Uterus (tissue), 4 donors: Measurements from ENCODE around the gene MAD1L1. TPM values are rescaled to one million over a fixed set of nuclear protein-coding genes. Genes with fewer than 3 reads are reported as not detected.
"Not testable (repeated sequence)": the region's sequence is repeated elsewhere in the genome, so short reads cannot be mapped to it uniquely, and the experiment has no call there.

ENCODE experiments used
- DNase-seq, 2 donors: peaks; one replicate each; pipeline ENCODE4 v3.0.0-alpha.2; 2019 to 2020
- H3K27ac ChIP-seq, 2 donors: fragments of 200-600 bp; sonication (generic); 1 replicate in 1 of 2; 2 replicates in 1 of 2; pipeline ENCODE4 v1.5.1; 2016 to 2018
- H3K27me3 ChIP-seq, 2 donors: fragments of 200-600 bp; sonication (generic); one replicate each; pipeline ENCODE4 v1.5.1; 2018 to 2019; ENCODE audit warnings: control low read depth in 1 of 2
- H3K36me3 ChIP-seq, 2 donors: fragments of 200-600 bp; sonication (generic); one replicate each; pipeline ENCODE4 v1.5.1; 2019; ENCODE audit warnings: control low read depth in 1 of 2
- H3K4me1 ChIP-seq, 2 donors: fragments of 200-600 bp; sonication (generic); one replicate each; pipeline ENCODE4 v1.5.1; 2018 to 2019; ENCODE audit warnings: control low read depth in 1 of 2
- H3K4me3 ChIP-seq, 2 donors: fragments of 200-600 bp; sonication (generic); 1 replicate in 1 of 2; 2 replicates in 1 of 2; pipeline ENCODE4 v1.5.1; 2018 to 2019; ENCODE audit warnings: mild to moderate bottlenecking in 1 of 2
- H3K9me3 ChIP-seq, 2 donors: fragments of 200-600 bp; sonication (generic); one replicate each; pipeline ENCODE4 v1.5.1; 2019; ENCODE audit warnings: control low read depth in 1 of 2
- POLR2A ChIP-seq, 2 donors: fragments of 450-650 bp; IDR thresholded peaks; one replicate each; pipeline ENCODE4 v1.6.1; 2016; ENCODE audit warnings: antibody characterized with exemption in 2 of 2, mild to moderate bottlenecking in 1 of 2, moderate library complexity in 1 of 2
- intact Hi-C: fragments of 100-400 bp; cut with DNase I; formaldehyde crosslinking; loops from one replicate; pipeline ENCODE4 v1.15.1; 2023; ENCODE audit warnings: low total_unique reads
- total RNA-seq, 4 donors: library from RNA; depleted of rRNA in 3 of 4; stranded (reverse); fragments of >200 nt in 3 of 4; gene quantifications; one replicate each; pipeline versions ENCODE4 v1.1.0 to v1.2.4, GENCODE V29; 2014 to 2023
- TF ChIP-seq, protein P1 (sequence below), 4 experiments: fragments of 200-600 bp in 2 of 4; fragments of 450-650 bp in 2 of 4; sonication (generic) in 2 of 4; IDR thresholded peaks; one replicate each; pipeline ENCODE4 v1.5.1; 2016 to 2019; ENCODE audit warnings: antibody characterized with exemption in 4 of 4, mild to moderate bottlenecking in 2 of 4, moderate library complexity in 1 of 4
- donor health status: DM: yes; HTN: yes; CAD: no.

MAD1L1 gene
- total RNA-seq, 4 donors from 2014 or later: 13.3 to 37.4 (median 33.1) TPM

DNA sequence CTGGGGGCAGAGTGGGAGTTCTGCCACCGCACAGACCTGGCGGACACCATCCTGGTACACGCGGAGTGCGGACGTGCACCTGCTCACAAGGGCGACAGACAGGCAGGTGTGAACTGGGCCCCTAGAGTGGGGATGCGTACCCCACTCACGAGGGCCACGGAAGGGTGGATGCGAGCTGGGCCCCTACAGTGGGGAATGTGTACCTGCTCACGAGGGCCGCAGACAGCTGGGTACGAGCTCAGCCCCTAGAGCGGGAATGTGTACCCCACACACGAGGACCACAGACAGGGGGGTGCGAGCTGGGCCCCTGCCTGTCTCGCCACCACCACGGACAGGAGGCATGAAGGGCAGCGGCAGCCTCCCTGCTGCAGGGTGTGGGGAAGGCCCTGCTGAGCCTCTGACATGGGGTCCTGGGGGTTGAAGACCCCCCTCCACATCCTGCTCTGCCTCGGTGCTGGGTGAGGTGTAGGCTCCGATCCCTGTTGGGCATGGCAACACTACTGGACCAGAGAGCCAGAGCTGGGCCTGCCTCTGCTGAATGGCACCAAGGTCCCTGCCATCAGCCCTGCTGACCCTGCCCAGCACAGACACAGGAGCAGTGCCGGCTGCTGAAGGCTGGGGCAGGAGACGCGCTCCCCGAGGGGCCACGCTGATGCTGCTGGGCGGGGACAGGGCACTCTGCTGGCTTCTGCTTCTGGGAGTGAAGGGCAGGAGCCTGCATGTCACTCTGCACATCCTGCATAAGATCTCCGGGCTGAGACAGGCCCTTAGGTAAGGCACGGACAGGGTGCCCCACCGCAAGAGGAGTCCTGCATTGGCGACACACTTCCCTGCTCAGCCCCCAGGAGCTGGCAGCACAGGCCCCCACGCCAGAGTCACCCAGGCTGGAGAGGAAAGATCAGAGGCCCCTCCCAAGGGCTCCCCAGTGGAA lies 259.2 kb downstream of the MAD1L1 start:
- Histone ChIP-seq H3K27me3 (no peaks in the 10 kb centered on the region), H3K9me3 (no peaks in the 10 kb centered on the region), H3K27ac (no peak overlapping the region), H3K36me3 (no peaks in the 10 kb centered on the region), H3K4me1 (no peaks in the 10 kb centered on the region), H3K4me3 (no peak overlapping the region)
- intact Hi-C loops: no loop called here
- no peak for DNase-seq
- TF ChIP-seq POLR2A (IDR thresholded peaks at IDR 0.05): no peak
- TF ChIP-seq, protein P1, sequence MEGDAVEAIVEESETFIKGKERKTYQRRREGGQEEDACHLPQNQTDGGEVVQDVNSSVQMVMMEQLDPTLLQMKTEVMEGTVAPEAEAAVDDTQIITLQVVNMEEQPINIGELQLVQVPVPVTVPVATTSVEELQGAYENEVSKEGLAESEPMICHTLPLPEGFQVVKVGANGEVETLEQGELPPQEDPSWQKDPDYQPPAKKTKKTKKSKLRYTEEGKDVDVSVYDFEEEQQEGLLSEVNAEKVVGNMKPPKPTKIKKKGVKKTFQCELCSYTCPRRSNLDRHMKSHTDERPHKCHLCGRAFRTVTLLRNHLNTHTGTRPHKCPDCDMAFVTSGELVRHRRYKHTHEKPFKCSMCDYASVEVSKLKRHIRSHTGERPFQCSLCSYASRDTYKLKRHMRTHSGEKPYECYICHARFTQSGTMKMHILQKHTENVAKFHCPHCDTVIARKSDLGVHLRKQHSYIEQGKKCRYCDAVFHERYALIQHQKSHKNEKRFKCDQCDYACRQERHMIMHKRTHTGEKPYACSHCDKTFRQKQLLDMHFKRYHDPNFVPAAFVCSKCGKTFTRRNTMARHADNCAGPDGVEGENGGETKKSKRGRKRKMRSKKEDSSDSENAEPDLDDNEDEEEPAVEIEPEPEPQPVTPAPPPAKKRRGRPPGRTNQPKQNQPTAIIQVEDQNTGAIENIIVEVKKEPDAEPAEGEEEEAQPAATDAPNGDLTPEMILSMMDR (IDR thresholded peaks at IDR 0.05): no peak

DNA sequence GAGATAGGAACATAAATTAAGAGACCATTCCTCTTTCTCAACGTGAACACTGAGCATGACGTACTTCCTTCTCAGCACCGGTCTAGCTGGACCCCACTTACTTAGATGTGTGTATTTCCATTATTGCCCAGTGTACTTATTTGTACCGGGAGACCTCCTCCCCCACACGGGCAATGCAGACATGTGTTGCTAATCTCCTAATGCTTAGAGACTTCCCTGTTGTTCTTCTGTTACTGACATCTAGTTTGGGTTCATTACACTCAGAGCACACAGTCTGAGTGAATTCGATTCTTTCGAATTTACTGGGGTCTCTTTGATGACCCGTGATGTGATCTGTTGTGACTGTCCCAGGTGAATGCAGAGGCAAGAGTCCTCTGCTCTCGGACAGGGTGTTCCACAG lies 260.0 kb downstream of the MAD1L1 start:
- no peaks in the 10 kb centered on the region for H3K4me1 ChIP-seq
- H3K9me3 ChIP-seq: no peaks in the 10 kb centered on the region
- no peak overlapping the region for H3K4me3 ChIP-seq
- TF ChIP-seq, protein P1 (IDR thresholded peaks at IDR 0.05): no peak
- no peak for TF ChIP-seq POLR2A (IDR thresholded peaks at IDR 0.05)
- H3K36me3 ChIP-seq: no peaks in the 10 kb centered on the region
- H3K27ac ChIP-seq: no peak overlapping the region
- intact Hi-C loops: no loop called here
- H3K27me3 ChIP-seq: no peaks in the 10 kb centered on the region
- no peak for DNase-seq

- no peak for DNase-seq
- intact Hi-C loops: no loop called here
- Histone ChIP-seq H3K36me3 (no peaks in the 10 kb centered on the region), H3K27me3 (no peaks in the 10 kb centered on the region), H3K4me3 (no peak overlapping the region), H3K27ac (no peak overlapping the region), H3K4me1 (no peaks in the 10 kb centered on the region), H3K9me3 (no peaks in the 10 kb centered on the region)
- TF ChIP-seq, protein P1 (IDR thresholded peaks at IDR 0.05): no peak
- TF ChIP-seq POLR2A (IDR thresholded peaks at IDR 0.05): no peak
Observed at GRCh38 chr7:1971946-1972654, 260.6 kb downstream of the MAD1L1 start.

- TF ChIP-seq, protein P1 (IDR thresholded peaks at IDR 0.05): no peak
- TF ChIP-seq POLR2A (IDR thresholded peaks at IDR 0.05): no peak
- no peaks in the 10 kb centered on the region for H3K9me3 ChIP-seq
- H3K4me1 ChIP-seq: no peaks in the 10 kb centered on the region
- no peak overlapping the region for H3K4me3 ChIP-seq
- H3K36me3 ChIP-seq: no peaks in the 10 kb centered on the region
- no peak for DNase-seq
- intact Hi-C loops: no loop called here
- H3K27me3 ChIP-seq: no peaks in the 10 kb centered on the region
- H3K27ac ChIP-seq: no peak overlapping the region
Observed at GRCh38 chr7:1970895-1971294, 261.9 kb downstream of the MAD1L1 start.

GRCh38 chr7:1970285-1970660 lies 262.5 kb downstream of the MAD1L1 start:
- H3K27ac ChIP-seq, DNase-seq, intact Hi-C loops, H3K27me3 ChIP-seq, H3K36me3 ChIP-seq, H3K4me1 ChIP-seq, H3K9me3 ChIP-seq, H3K4me3 ChIP-seq: not testable (repeated sequence)
